ENCODE results near the gene PAPOLA.

DNA sequence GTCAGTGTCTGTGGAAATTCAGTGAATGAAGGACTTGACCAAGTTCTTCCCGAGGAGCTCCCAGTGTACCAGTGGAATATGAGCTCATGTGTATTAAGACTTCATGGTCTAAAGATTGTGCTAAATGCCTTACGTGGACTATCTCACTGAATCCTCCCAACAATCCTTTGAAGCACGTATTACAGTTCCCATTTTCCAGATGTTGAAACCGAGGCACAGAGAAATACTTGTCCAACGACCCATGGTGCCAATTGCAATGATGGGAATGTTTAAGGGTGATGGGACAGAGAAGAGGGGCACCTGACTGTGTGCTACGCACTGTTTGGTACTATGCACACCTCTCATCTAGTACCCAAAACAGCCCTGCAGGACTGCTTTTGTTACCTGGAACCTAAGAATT, 77.2 kb downstream of the PAPOLA start:
- TF ChIP-seq GATA3 (IDR thresholded peaks at IDR 0.05; ENCODE audit: low read depth, low read length) = no peak
- no peak for TF ChIP-seq GATA2 (IDR thresholded peaks at IDR 0.05; ENCODE audit: low read depth, low read length)
